GM19372 (cell line): Measurements from ENCODE around the gene WDR74.
"Not testable (repeated sequence)": the region's sequence is repeated elsewhere in the genome, so short reads cannot be mapped to it uniquely, and the experiment has no call there.

Experiments
- ATAC-seq: cut with Tn5 transposase; IDR thresholded peaks from one replicate; pipeline ENCODE4 v1.9.1; 2021; ENCODE audit warnings: mild to moderate bottlenecking, low read depth, moderate library complexity; ENCODE audit not compliant: unreplicated experiment

WDR74 gene

DNA sequence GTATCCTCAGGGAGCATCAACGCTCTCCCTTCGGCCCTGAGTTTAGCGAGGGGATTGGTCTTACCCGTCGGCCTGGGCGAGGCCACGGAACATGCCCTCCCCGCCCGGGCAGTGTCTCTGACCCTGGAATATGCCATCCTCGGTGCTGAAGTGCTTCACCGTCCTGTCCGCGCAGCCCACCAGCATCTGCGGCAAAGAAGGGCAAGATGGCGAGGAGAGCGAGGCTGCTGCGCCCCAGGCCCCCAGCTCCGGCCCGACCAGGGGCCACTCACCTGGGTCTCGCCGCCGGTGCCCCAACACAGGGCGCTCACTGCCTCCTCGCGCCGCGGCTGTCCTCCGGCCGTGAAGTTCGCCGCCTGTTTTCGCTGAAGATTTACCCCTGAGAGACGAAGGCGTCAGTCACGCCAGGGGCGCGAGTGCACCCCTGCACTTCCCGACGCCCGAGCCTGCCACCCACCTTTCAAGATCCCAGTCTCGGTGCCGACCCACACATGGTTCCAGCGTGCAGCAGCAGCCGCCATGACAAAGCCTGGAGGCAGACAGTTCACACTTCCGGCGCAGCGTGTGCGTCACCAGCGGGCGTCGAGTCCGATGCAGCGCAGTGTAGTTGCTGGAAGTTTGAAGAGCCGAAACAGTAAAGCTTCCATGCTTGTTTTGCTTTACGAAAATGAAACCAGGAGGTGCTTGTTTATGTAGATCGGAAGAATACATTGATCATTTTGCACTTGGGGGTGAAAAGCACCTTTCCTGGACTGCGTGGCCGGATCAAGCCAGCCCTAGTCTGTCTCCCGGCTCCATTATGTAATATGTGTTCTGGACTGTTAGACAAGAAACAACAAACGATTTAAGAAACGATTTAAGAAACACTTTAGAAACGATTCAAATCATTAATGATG lies at the start of gene WDR74:
TSS of gene WDR74 (minus strand) at position 541 of the 896 bp plus-strand sequence. CDS start at position 521, 20 bp downstream.
- ATAC-seq = peak; percentile 45

DNA sequence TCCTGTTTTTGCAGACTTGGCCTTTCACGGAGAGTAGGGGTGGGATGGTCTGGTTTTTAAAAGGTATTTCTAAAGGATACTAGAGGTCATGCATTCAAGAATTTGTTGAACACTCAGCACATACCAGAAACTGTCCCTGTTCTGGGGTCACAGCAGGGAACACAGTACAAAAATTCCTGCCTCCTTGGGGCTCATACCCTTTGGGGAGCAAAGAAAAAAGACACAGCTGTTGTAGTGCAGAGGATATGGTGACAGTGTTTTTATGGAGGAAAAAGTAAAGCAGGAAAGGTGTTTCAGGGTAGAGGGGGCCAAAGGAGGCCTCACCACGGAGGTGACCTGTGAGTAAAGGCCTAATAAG lies 49.7 kb upstream of the WDR74 start:
- ATAC-seq = no peak

DNA sequence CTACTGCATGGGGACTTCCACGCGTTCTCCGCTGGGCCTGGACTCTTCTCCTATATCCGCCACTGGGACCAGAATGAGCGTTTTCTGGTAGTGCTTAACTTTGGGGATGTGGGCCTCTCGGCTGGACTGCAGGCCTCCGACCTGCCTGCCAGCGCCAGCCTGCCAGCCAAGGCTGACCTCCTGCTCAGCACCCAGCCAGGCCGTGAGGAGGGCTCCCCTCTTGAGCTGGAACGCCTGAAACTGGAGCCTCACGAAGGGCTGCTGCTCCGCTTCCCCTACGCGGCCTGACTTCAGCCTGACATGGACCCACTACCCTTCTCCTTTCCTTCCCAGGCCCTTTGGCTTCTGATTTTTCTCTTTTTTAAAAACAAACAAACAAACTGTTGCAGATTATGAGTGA lies 49.0 kb upstream of the WDR74 start:
- ATAC-seq = no peak

DNA sequence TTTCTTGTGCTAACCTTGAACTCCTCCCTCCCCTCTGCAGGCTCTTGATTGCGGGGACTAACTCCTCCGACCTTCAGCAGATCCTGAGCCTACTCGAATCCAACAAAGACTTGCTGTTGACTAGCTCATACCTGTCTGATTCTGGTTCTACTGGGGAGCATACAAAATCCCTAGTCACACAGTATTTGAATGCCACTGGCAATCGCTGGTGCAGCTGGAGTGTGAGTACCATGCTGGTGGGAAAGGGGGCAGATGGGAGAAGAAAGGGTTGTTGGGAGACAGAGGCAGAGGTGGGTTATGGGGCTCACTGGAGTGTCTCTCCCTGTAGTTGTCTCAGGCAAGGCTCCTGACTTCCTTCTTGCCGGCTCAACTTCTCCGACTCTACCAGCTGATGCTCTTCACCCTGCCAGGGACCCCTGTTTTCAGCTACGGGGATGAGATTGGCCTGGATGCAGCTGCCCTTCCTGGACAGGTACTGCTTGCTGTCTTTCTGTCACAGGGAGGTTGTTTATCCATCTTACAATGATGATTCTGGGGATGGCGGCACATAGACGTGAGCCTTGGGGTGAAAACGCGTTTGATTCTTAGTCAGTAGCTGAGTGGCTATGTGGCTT lies 45.9 kb upstream of the WDR74 start:
- no peak for ATAC-seq

DNA sequence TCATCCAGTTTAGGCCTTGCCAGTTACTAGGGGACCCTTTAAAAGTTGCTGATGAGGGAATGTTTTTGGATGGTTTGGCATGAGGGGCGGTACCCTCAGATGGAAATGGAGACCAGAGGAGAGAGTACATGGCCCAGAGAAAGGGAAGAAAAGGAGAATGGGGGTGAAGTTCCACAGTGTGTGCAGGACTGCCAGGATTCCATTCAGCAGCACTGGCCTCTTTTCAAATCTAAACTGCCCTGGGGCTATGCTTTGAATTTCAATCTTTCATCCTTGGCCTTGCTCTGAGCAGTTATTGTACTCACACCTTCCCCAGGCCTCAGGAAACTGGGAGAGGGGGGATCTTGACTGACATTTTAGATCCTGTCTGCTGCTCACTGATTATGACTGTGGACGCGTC lies 44.3 kb upstream of the WDR74 start:
- no peak for ATAC-seq

DNA sequence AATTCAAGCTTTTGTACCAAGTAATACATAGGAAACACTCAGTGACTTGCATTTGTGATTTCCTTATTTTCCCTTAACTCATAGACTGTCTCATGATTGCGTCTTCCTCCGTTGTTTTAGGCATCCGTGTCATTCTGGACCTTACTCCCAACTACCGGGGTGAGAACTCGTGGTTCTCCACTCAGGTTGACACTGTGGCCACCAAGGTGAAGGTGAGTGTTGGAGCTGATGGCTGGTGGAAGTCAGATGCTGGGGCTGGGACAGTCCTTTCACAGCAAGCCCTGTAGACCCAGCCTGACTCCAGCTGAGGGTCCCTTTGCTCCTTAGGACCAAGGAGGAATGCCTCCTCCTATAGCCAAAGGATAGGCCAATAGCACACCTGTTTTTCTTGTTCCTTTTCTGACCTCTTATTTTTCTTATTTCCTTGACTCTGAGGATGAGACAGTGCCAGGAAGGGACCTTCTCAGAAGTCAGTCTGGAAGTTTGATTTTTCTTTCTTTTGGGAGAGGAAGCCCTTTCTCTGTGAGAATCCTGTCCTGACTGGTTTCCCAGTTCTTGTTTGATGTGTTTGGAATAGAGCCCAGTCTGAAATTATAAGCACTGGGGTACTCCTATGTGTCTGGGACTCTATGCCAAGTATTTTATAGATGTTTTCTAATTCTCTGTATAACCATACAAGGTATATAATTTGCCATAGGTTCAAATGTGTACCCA lies 43.6 kb upstream of the WDR74 start:
- no peak for ATAC-seq

DNA sequence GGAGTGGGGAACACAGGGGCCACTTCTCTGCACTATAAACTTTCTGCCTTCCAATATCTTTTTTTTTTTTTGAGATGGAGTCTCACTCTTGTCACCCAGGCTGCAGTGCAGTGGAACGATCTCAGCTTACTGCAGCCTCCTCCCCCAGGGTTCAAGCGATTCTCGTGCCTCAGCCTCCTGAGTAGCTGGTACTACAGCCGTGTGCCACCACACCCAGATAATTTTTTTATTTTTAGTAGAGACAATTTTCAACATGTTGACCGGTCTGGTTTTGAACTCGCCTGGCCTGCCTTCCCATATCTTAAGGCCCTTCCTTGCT lies 43.0 kb upstream of the WDR74 start:
- ATAC-seq = no peak

DNA sequence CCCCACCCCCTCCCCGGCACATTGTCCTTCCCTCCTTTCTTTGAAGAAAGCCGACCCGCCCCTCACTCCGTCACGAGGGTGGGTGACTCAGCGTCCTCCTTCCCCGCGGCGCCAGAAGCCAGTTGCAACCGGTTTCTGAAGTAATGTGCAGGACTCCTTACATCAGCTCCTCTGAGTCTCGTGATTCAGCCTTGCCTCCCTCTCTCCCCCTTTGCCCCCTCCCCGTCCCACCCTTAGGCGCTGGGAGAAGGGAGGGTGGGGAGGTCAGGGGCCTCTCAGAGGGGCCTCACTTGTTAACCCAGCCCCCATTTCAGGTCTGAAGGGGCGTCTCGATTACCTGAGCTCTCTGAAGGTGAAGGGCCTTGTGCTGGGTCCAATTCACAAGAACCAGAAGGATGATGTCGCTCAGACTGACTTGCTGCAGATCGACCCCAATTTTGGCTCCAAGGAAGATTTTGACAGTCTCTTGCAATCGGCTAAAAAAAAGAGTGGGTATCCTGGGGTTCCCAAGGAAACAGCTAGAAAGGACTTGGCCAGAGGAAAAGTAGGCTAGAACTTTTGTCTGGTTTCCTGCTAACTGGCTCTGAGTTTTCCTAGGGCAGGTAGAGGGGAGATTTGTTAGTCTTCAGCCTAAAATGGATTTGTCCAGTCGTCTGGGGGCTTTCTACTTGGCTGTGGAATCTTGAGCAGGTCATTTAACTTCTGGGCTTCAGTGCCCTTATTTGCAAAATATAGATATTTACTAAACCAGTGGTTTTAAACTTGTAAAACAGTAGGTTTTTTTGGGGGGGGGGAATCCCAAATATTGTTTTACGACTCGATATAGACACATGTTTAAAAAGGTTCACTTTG lies 42.4 kb upstream of the WDR74 start:
- peak; percentile 26 for ATAC-seq

DNA sequence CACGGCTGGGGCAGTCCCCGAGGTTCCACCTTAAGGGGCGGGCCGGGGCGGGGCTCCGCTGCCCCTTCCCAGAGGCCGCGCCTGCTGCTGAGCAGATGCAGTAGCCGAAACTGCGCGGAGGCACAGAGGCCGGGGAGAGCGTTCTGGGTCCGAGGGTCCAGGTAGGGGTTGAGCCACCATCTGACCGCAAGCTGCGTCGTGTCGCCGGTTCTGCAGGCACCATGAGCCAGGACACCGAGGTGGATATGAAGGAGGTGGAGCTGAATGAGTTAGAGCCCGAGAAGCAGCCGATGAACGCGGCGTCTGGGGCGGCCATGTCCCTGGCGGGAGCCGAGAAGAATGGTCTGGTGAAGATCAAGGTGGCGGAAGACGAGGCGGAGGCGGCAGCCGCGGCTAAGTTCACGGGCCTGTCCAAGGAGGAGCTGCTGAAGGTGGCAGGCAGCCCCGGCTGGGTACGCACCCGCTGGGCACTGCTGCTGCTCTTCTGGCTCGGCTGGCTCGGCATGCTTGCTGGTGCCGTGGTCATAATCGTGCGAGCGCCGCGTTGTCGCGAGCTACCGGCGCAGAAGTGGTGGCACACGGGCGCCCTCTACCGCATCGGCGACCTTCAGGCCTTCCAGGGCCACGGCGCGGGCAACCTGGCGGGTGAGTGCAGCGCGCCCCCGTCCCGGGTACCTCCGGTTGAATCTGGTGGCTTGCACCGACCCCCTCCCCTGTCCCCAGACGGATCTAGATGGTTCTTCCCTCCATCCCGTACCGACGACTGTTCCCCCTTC lies 41.6 kb upstream of the WDR74 start, which contains the start of gene SLC3A2:
TSS of gene SLC3A2 (plus strand) at position 94 of the 776 bp plus-strand sequence. CDS start at position 222, 128 bp downstream.
- ATAC-seq = peak; percentile 76

DNA sequence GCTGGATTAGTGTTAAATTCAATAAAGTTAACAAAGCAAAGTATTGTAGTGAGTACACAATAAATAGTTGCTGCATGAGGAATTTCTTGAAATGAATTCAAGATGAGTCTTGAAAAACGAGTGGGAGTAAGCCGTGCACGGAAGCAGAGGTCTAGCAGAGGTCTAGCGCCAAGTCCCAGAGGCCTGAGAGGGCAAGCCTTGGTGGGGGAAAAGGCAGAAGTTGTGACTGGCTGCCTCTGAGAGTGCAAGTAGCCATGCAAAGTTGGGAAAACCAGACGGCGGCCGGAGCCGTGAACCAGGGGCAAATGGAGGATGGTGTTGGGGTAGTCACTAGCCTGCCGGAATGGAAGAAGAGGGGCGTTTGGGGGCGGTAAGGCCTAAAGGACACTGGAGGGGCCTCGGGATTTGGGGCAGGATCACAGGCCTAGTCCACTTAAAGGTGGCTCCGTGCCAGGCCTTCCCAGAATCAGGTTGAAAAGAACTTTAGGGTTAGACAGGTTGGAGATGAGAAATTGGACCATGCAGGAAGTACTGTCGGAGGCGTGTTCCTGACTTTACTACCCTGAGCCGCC lies 40.9 kb upstream of the WDR74 start:
- peak; percentile 28 for ATAC-seq

DNA sequence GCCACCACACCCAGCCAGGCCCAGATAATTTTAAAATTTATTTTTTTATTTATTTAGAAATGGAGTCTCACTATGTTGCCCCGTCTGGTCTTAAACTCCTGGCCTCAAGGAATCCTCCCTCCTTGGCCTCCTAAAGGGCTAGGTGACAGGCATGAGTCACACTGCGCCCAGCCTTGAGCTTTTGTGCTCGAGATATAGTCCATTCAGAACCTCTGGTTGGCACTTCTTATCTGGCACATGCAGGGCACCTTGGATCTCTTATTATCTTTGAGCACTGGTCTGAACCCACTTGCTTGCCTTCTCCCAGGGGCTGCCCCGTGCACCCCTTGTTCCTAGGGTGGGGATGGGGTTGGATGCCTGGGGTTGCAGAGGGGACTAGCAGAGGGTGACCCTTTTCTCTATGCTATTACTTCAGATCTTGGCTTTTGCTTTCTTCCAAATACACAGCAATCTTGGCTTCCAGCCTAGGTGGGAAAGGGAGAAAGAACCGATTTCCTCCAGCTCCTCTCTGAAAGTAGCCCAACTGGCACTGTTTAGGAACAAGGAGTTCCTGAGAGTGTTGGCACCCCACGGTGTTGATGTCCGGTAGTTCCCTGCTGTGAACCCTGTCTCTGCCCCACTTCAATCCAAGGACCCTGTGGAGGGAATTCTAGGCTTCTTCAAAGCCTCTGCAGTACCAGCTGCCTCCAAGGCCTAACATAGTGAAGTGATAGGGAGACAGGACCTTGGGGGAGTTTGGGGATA lies 40.0 kb upstream of the WDR74 start:
- no peak for ATAC-seq

DNA sequence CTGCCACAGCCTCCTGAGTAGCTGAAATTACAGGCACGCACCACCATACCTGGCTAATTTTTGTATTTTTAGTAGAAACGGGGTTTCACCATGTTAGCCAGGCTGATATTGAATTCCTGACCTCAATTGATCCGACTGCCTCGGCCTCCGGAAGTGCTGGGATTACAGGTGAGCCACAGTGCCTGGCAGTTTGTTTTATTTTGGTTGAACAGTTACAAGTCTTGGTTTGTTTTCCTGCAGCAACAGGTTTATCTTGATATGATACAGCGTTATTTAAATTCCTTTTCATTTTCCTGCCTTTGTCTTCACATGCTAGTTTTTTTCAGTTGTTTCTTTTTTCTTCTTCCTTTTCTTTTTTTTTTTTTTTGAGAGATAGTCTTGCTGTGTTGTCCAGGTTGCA lies 37.3 kb upstream of the WDR74 start:
- no peak for ATAC-seq

DNA sequence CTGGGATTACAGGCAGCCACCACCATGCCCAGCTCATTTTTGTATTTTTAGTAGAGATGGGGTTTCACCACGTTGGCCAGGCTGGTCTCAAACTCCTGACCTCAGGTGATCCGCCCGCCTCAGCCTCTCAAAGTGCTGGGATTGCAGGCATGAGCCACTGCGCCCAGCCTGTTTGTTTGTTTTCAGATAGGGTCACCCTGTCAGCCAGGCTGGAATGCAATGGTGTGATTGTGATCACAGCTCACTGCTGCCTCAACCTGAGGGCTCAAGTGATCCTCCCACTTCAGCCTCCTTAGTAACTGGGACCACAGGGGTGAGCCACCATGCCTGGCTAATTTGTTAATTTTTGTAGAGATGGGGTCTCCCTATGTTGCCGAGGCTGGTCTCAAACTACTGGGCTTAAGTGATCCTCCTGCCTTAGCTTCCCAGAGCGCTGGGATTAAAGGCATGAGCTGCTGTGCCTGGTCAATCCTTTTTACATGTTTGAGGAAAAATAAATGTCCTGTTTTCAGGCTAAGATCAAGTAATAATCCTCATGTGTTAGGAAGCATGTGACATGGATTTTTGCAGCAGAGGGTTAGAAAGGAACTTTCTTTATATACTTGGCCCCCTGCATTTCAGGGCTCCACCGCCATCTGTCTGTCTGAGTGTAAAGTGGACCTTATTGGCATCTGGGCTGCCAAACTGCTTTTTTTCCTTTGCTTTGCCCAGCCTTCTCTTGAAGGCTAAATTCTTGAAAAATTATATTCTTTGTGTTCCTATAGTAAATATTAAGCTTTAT lies 36.5 kb upstream of the WDR74 start:
- ATAC-seq = no peak

DNA sequence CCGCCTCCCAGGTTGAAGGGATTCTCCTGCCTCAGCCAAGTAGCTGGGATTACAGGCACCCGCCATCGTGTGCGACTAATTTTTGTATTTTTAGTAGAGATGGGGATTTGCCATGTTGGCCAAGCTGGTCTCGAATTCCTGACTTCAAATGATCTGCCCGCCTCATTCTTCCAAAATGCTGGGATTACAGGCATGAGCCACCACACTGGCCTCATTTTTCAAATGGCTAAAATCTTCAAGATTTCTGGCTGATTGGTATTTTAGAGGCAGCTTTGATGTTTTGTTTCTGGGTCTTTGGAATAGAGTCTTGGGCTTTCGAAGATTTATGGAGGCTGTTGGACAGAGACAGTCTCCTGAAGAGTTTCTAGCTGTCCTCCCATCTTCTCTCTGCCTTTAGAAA lies 35.5 kb upstream of the WDR74 start:
- no peak for ATAC-seq

DNA sequence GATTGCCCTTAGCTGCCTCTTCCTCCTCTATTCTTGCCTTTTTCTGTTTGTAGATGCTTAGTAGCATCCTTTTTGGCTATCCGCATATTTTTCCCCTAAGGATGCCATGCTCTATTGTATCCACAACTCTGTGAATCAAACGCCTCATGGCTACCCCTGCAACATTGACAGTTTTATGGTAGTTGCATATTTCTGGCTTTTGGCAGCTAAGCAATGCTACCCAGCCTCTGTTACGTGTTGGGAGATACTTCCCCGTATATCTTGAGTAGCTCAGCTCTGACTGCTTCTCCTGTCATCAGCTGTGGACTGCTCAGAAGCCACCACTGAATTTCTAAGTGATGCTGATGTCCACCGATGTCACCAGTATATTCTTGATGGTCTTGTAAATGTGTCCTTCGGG lies 26.2 kb upstream of the WDR74 start:
- no peak for ATAC-seq

DNA sequence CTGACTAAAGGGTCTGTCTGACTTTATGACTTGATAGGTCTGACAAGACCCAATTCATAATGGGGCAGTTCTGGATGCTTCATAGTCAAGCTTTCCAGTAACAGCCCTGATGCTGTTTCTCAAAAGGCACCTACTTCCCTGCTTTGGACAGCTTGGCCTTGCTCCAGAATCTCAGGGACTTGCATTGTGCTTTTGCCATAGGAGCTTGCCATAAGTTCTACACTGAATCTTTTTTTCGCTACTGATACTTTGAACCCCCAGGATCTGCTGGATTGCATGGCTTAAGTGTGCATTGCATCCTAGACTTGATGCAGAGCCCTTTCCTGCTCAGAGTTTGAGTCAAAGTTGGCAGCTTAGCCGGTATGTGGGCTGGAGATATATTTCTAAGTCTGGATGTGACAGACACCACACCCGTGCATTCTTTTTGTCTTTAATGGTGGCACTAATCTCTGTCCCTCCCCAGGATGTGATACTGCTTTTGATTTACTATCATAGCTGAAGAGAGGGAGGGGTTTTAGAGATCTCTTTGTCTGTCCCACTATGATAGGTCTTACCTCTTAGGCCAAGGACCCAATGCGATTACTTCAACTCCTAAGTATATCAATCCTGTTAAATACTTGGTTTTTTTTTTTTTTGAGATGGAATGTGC lies 24.4 kb upstream of the WDR74 start:
- ATAC-seq = no peak

DNA sequence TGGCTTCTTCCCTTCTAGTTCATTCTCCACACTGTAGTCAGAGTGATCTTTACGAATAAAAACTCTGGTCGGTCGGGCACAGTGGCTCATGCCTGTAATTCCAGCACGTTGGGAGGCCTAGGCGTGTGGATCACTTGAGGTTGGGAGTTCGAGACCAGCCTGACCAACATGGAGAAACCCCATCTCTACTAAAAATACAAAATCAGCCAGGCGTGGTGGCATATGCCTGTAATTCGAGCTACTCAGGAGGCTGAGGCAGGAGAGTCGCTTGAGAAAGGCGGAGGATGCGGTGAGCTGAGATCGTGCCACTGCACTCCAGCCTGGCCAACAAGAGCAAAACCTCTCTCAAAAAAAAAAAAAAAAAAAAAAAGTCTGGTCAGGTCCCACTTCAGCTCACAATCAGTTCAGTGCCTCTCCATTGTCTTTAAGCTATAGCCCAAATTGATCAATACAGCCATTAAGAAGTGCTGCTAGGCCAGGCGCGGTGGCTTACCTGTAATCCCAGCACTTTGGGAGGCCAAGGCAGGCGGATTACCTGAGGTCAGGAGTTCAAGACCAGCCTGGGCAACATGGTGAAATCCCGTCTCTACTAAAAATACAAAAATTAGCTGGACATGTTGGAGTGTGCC lies 22.3 kb upstream of the WDR74 start:
- ATAC-seq = not testable (repeated sequence)
